HG03025 (cell line): ENCODE results near the gene CD164.

Source experiments
- ATAC-seq: cut with Tn5 transposase; IDR thresholded peaks from one replicate; pipeline ENCODE4 v1.9.1; 2021; ENCODE audit warnings: mild to moderate bottlenecking, moderate library complexity; ENCODE audit not compliant: unreplicated experiment, low FRiP score

The CD164 gene

GRCh38 chr6:109316909-109317308 lies 65.4 kb downstream of the CD164 start:
- no peak for ATAC-seq
